H1 (cell line): ENCODE results near the gene PXT1. TPM values are rescaled to one million over a fixed set of nuclear protein-coding genes. Genes with fewer than 3 reads are reported as not detected.

Source experiments
- CTCF ChIA-PET: fragments of 300-600 bp; sonication (Branson Sonifier 250); formaldehyde crosslinking; loops from one replicate; lab custom pipeline; 2021; ENCODE audit not compliant: partially characterized antibody; lab: Charles Lee
- POLR2A ChIA-PET: fragments of 300-600 bp; sonication (Branson Sonifier 250); formaldehyde crosslinking; loops from one replicate; lab custom pipeline; 2021; ENCODE audit warnings: inconsistent platforms; ENCODE audit not compliant: partially characterized antibody; lab: Charles Lee
- DNase-seq, 2 experiments: peaks; one replicate each; pipeline versions ENCODE4 v3.0.0 to v3.0.0-alpha.2; 2010 to 2022; ENCODE audit warnings: low spot score in 2 of 2, low read depth in 1 of 2, mixed read lengths in 1 of 2
- FAIRE-seq: peaks from 2 replicates; lab custom pipeline; 2011; peaks lifted over from hg19 to GRCh38; lab: Jason Lieb, UNC
- H2AFZ ChIP-seq: 2 replicates; pipeline ENCODE4 v1.8.1; 2012; ENCODE audit warnings: low read length, inconsistent platforms
- H2AK5ac ChIP-seq: 2 replicates; pipeline ENCODE4 v1.6.1; 2013; ENCODE audit warnings: low read depth, low read length
- H2BK120ac ChIP-seq: replicated peaks from 2 replicates; pipeline ENCODE3; 2013; ENCODE audit warnings: low read depth, low read length, inconsistent platforms
- H2BK12ac ChIP-seq: 2 replicates; pipeline ENCODE4 v1.6.1; 2013; ENCODE audit warnings: low read depth, low read length
- H2BK15ac ChIP-seq: 2 replicates; pipeline ENCODE4 v1.6.1; 2013; ENCODE audit warnings: low read length
- H2BK20ac ChIP-seq: 2 replicates; pipeline ENCODE4 v1.6.1; 2013; ENCODE audit warnings: low read length
- H2BK5ac ChIP-seq: 2 replicates; pipeline ENCODE4 v1.6.1; 2013; ENCODE audit warnings: low read depth, low read length
- H3K14ac ChIP-seq: 2 replicates; pipeline ENCODE4 v1.6.1; 2013; ENCODE audit warnings: inconsistent platforms; ENCODE audit not compliant: insufficient read length
- H3K18ac ChIP-seq: 2 replicates; pipeline ENCODE4 v1.6.1; 2013; ENCODE audit warnings: low read length; ENCODE audit errors: extremely low read depth
- H3K23ac ChIP-seq: 2 replicates; pipeline ENCODE4 v1.6.1; 2013; ENCODE audit warnings: inconsistent platforms; ENCODE audit not compliant: insufficient read length
- H3K23me2 ChIP-seq: 2 replicates; pipeline ENCODE4 v1.6.1; 2013; ENCODE audit warnings: low read depth, low read length
- H3K27ac ChIP-seq: 2 replicates; pipeline ENCODE4 v1.6.1; 2011; ENCODE audit warnings: low read depth, low read length, inconsistent platforms
- H3K27me3 ChIP-seq, 4 experiments: replicated peaks in 1 of 4; 1 replicate in 1 of 4; 2 replicates in 3 of 4; pipeline versions ENCODE4 v1.6.1 to v1.8.1; 2011 to 2013; ENCODE audit warnings: low read length in 3 of 4, mild to moderate bottlenecking in 3 of 4, inconsistent platforms in 2 of 4, mixed read lengths in 2 of 4, moderate library complexity in 1 of 4; ENCODE audit not compliant: control insufficient read depth in 3 of 4, insufficient read depth in 3 of 4; ENCODE audit errors: extremely low read depth in 1 of 4
- H3K36me3 ChIP-seq, 4 experiments: 2 replicates each; pipeline versions ENCODE4 v1.6.1 to v1.8.1; 2011 to 2013; ENCODE audit warnings: mild to moderate bottlenecking in 4 of 4, low read length in 3 of 4, moderate library complexity in 2 of 4, control low read depth in 1 of 4, inconsistent platforms in 1 of 4; ENCODE audit not compliant: insufficient read depth in 4 of 4, control insufficient read depth in 2 of 4
- H3K4ac ChIP-seq: replicated peaks from 2 replicates; pipeline ENCODE3; 2013; ENCODE audit warnings: low read length, low read depth, mixed read lengths, inconsistent platforms; ENCODE audit not compliant: insufficient read length
- H3K4me1 ChIP-seq, 4 experiments: replicated peaks in 1 of 4; 1 replicate in 1 of 4; 2 replicates in 3 of 4; pipeline versions ENCODE4 v1.6.1 to v1.8.1; 2011 to 2013; ENCODE audit warnings: low read length in 3 of 4, inconsistent platforms in 2 of 4, mixed read lengths in 1 of 4; ENCODE audit not compliant: insufficient read depth in 4 of 4, control insufficient read depth in 3 of 4
- H3K4me2 ChIP-seq, 2 experiments: 2 replicates each; pipeline versions ENCODE4 v1.6.1 to v1.8.1; 2011 to 2013; ENCODE audit warnings: low read depth in 2 of 2, low read length in 2 of 2, control low read depth in 1 of 2, inconsistent platforms in 1 of 2, mild to moderate bottlenecking in 1 of 2; ENCODE audit not compliant: insufficient read depth in 1 of 2
- H3K4me3 ChIP-seq, 4 experiments: fragments of 200-600, 300-600 bp in 1 of 4; sonication (generic), shearing (Covaris generic), sonication (Bioruptor Twin) in 1 of 4; 2 replicates each; pipeline versions ENCODE4 v1.5.1 to v1.8.1; 2011 to 2016; ENCODE audit warnings: low read length in 4 of 4, low read depth in 3 of 4, control low read depth in 2 of 4, inconsistent platforms in 2 of 4, mild to moderate bottlenecking in 2 of 4, mixed read lengths in 1 of 4, moderate library complexity in 1 of 4; ENCODE audit not compliant: insufficient read depth in 2 of 4; ENCODE audit errors: extremely low read depth in 1 of 4
- H3K56ac ChIP-seq: replicated peaks from 2 replicates; pipeline ENCODE3; 2013; ENCODE audit warnings: low read depth, mild to moderate bottlenecking, mixed read lengths, low read length, inconsistent platforms; ENCODE audit not compliant: insufficient read length
- H3K79me1 ChIP-seq: 2 replicates; pipeline ENCODE4 v1.6.1; 2013; ENCODE audit warnings: low read depth, low read length, control low read depth
- H3K79me2 ChIP-seq, 2 experiments: 2 replicates each; pipeline versions ENCODE4 v1.6.1 to v1.8.1; 2012 to 2013; ENCODE audit warnings: low read length in 2 of 2, mild to moderate bottlenecking in 2 of 2, inconsistent platforms in 1 of 2; ENCODE audit not compliant: insufficient read depth in 2 of 2, control insufficient read depth in 1 of 2
- H3K9ac ChIP-seq, 4 experiments: replicated peaks in 1 of 4; 1 replicate in 1 of 4; 2 replicates in 3 of 4; pipeline versions ENCODE4 v1.6.1 to v1.8.1; 2011 to 2013; ENCODE audit warnings: low read depth in 3 of 4, low read length in 3 of 4, control low read depth in 2 of 4, mild to moderate bottlenecking in 2 of 4, moderate library complexity in 2 of 4, inconsistent platforms in 1 of 4; ENCODE audit errors: extremely low read depth in 1 of 4
- H3K9me3 ChIP-seq, 2 experiments: 2 replicates each; pipeline versions ENCODE4 v1.6.1 to v1.8.1; 2012 to 2013; ENCODE audit warnings: mild to moderate bottlenecking in 2 of 2, moderate library complexity in 2 of 2, control low read depth in 1 of 2, inconsistent platforms in 1 of 2, low read depth in 1 of 2, low read length in 1 of 2, mixed read lengths in 1 of 2; ENCODE audit not compliant: insufficient read depth in 2 of 2
- H4K20me1 ChIP-seq, 2 experiments: replicated peaks in 1 of 2; 2 replicates each; pipeline versions ENCODE3 to v1.8.1; 2011 to 2013; ENCODE audit warnings: inconsistent platforms in 2 of 2, low read length in 2 of 2, mild to moderate bottlenecking in 1 of 2; ENCODE audit not compliant: insufficient read depth in 2 of 2, control insufficient read depth in 1 of 2
- H4K5ac ChIP-seq: 2 replicates; pipeline ENCODE4 v1.6.1; 2013; ENCODE audit warnings: low read length, low read depth, mixed read lengths, inconsistent platforms; ENCODE audit not compliant: insufficient read length
- H4K8ac ChIP-seq: 2 replicates; pipeline ENCODE4 v1.8.0; 2013; ENCODE audit warnings: mild to moderate bottlenecking, moderate library complexity, low read length, inconsistent platforms; ENCODE audit not compliant: insufficient read depth; ENCODE audit errors: extremely low read depth
- H4K91ac ChIP-seq: replicated peaks from 2 replicates; pipeline ENCODE3; 2013; ENCODE audit warnings: low read length, mixed read lengths, inconsistent platforms; ENCODE audit not compliant: insufficient read length
- CHD1 ChIP-seq: IDR thresholded peaks from 2 replicates; pipeline ENCODE4 v1.6.1; 2012; ENCODE audit warnings: low read depth, low read length, improper control_type of control experiment
- CTBP2 ChIP-seq: IDR thresholded peaks from 2 replicates; pipeline ENCODE4 v1.7.0; 2011; ENCODE audit warnings: borderline replicate concordance, mild to moderate bottlenecking, moderate library complexity, mixed read lengths, low read length; ENCODE audit not compliant: insufficient read depth, insufficient read length
- EGR1 ChIP-seq: IDR thresholded peaks from 2 replicates; pipeline ENCODE4 v1.6.1; 2011; ENCODE audit warnings: low read depth, low read length, borderline replicate concordance
- FOSL1 ChIP-seq: IDR thresholded peaks from 2 replicates; pipeline ENCODE4 v1.6.1; 2011; ENCODE audit warnings: mild to moderate bottlenecking, low read depth, low read length, moderate library complexity; ENCODE audit not compliant: insufficient read depth
- KDM1A ChIP-seq: fragments of 200-600, 300-600 bp; sonication (generic); IDR thresholded peaks from 2 replicates; pipeline ENCODE4 v1.7.1; 2016; ENCODE audit warnings: mild to moderate bottlenecking, low read length, borderline replicate concordance
- SP2 ChIP-seq: IDR thresholded peaks from 2 replicates; pipeline ENCODE4 v1.6.1; 2012; ENCODE audit warnings: mild to moderate bottlenecking, low read length, inconsistent platforms
- WGBS, 2 experiments: shearing (Covaris generic) in 1 of 2; methylation state at CpG; one replicate each; pipeline versions ENCODE4 v1.1.6 to v1.1.7; 2013 to 2015; ENCODE audit warnings: low lambda C conversion rate in 2 of 2, mixed read lengths in 2 of 2, inconsistent platforms in 1 of 2, low coverage in 1 of 2, missing lambda C conversion rate in 1 of 2; ENCODE audit not compliant: insufficient replicate concordance in 2 of 2, insufficient coverage in 1 of 2, insufficient read length in 1 of 2; ENCODE audit errors: extremely low coverage in 1 of 2, missing lambda C conversion rate in 1 of 2; 5-methylcytosine and 5-hydroxymethylcytosine counted together
- polyA plus RNA-seq, 7 experiments: library from polyadenylated mRNA; depleted of rRNA in 3 of 7; stranded (reverse) in 5 of 7; unstranded in 2 of 7; fragments of >200 nt in 5 of 7; fragments of 200-250 nt in 2 of 7; gene quantifications; 1 replicate in 5 of 7; 2 replicates in 1 of 7; 4 replicates in 1 of 7; pipeline versions ENCODE4 v1.2.1 to v1.2.3, GENCODE V29; 2011 to 2013; ENCODE audit warnings: missing spikeins in 2 of 7, mixed read lengths in 2 of 7
- total RNA-seq: library from RNA; stranded (reverse); fragmentation: NEBNext Ultra II Directional; extraction: Animal tissue kit (Norgen Biotek cat#: 25700); gene quantifications from 2 replicates; pipeline ENCODE4 v1.2.1, GENCODE V29; 2021

PXT1 gene
- total and polyA plus RNA-seq, 2 of the 8 experiments (the other 6 are each of a cell fraction or from before 2014, with no cell fraction given): 0.06 TPM; not detected in 1

GRCh38 chr6:36444470-36444869 is 1.8 kb upstream of the PXT1 start:
- Histone ChIP-seq H2BK120ac (no peak overlapping the region), H3K36me3 (peaks cover 0 to 3% (median 0%) of the 10 kb centered on the region in 4 experiments; a peak in 2 of 8 replicates), H3K18ac (no peak overlapping the region), H3K4me1 (peaks cover 0 to 6% (median 4%) of the 10 kb centered on the region in 4 experiments; a peak in 4 of 7 replicates), H2BK5ac (no peak overlapping the region), H3K4ac (no peak overlapping the region), H3K23ac (no peak overlapping the region), H2BK15ac (no peak overlapping the region), H3K9me3 (0 out of 4 replicates have a peak, but pooled peaks cover 0 to 2% of the 10 kb centered on the region in 2 experiments), H4K8ac (no peak overlapping the region), H3K27me3 (no peaks in the 10 kb centered on the region), H3K9ac (no peak overlapping the region), H3K79me2 (peaks cover 0 to 55% of the 10 kb centered on the region in 2 experiments; a peak in 2 of 4 replicates), H2BK12ac (no peak overlapping the region), H2AK5ac (no peak overlapping the region), H2AFZ (no peak overlapping the region), H2BK20ac (no peak overlapping the region), H3K14ac (no peak overlapping the region), H3K23me2 (peaks cover 5% of the 10 kb centered on the region), H3K79me1 (peaks cover 2% of the 10 kb centered on the region; the same call in 1 of the 2 replicates), H3K4me2 (peak overlapping the region; percentile 70 to 92), H3K56ac (no peak overlapping the region), H4K91ac (no peak overlapping the region), H4K5ac (no peak overlapping the region)
- DNase-seq: no peak
- no peak for FAIRE-seq
- 84% methylated on average over 3 of the region's 3 CpGs; no CpG with 5 or more reads in 1 of the 2 experiments for WGBS, 2 experiments
- POLR2A ChIA-PET: interaction anchor here (1.0 to 2.0 kb wide), 2 partner anchors 12 to 41 kb away, joined by 3 to 6 read pairs; no protein-coding TSS in a partner anchor
- no peak for TF ChIP-seq FOSL1
- TF ChIP-seq EGR1: no peak
- no peak for TF ChIP-seq KDM1A
- TF ChIP-seq CTBP2: no peak
- TF ChIP-seq SP2: no peak
- no peak for TF ChIP-seq CHD1
- TF ChIP-seq, all 59 proteins: peak for 0
- H3K4me3 ChIP-seq: peak overlapping the region in 3 of 4 experiments; percentile 80 to 96 (median 92); a peak in 3 of 8 replicates
- CTCF ChIA-PET: interaction anchor here (0.7 to 2.0 kb wide), 6 partner anchors 13 to 94 kb away, joined by 3 to 6 read pairs (median 4); no protein-coding TSS in a partner anchor
- no peaks in the 10 kb centered on the region for H4K20me1 ChIP-seq
- no peak overlapping the region for H3K27ac ChIP-seq
